ENCODE data around the gene FAM120AOS. TPM values are rescaled to one million over a fixed set of nuclear protein-coding genes. Genes with fewer than 3 reads are reported as not detected.

Gene FAM120AOS
- total and polyA plus RNA-seq, 2 experiments from 2014 or later: 71.9 to 74.6 TPM

GRCh38 chr9:93492327-93492726 is 38.9 kb upstream of the FAM120AOS start:
- DNase-seq (ENCODE audit: low read depth in 1 of 2, low spot score in 1 of 2): no peak
- Histone ChIP-seq H3K27me3 (no peaks in the 10 kb centered on the region), H3K36me3 (peaks cover 2% of the 10 kb centered on the region), H3K9me3 (ENCODE audit: low read depth) (no peaks in the 10 kb centered on the region), H3K4me3 (no peak overlapping the region), H3K27ac (peak overlapping the region; percentile 32), H3K4me1 (ENCODE audit: low read depth) (peaks cover 14% of the 10 kb centered on the region)
- TF ChIP-seq CTCF (IDR thresholded peaks at IDR 0.05; ENCODE audit: low read depth, low read length): no peak

- TF ChIP-seq CTCF (IDR thresholded peaks at IDR 0.05; ENCODE audit: low read depth, low read length): no peak
- Histone ChIP-seq H3K27ac (no peak overlapping the region), H3K4me3 (no peak overlapping the region), H3K36me3 (no peaks in the 10 kb centered on the region), H3K9me3 (ENCODE audit: low read depth) (no peaks in the 10 kb centered on the region), H3K4me1 (ENCODE audit: low read depth) (peaks cover 14% of the 10 kb centered on the region), H3K27me3 (no peaks in the 10 kb centered on the region)
- DNase-seq (ENCODE audit: low read depth in 1 of 2, low spot score in 1 of 2): no peak
Measured at GRCh38 chr9:93491593-93492232, 38.3 kb upstream of the FAM120AOS start.

- Histone ChIP-seq H3K36me3 (no peaks in the 10 kb centered on the region), H3K27ac (no peak overlapping the region), H3K27me3 (no peaks in the 10 kb centered on the region), H3K4me1 (ENCODE audit: low read depth) (peaks cover 14% of the 10 kb centered on the region), H3K4me3 (no peak overlapping the region), H3K9me3 (ENCODE audit: low read depth) (no peaks in the 10 kb centered on the region)
- DNase-seq (ENCODE audit: low read depth in 1 of 2, low spot score in 1 of 2): no peak
- TF ChIP-seq CTCF (IDR thresholded peaks at IDR 0.05; ENCODE audit: low read depth, low read length): no peak
Measured at GRCh38 chr9:93488244-93488643, 34.9 kb upstream of the FAM120AOS start.

GRCh38 chr9:93486268-93486667 is 32.9 kb upstream of the FAM120AOS start:
- Histone ChIP-seq H3K4me3 (no peak overlapping the region), H3K36me3 (no peaks in the 10 kb centered on the region), H3K27me3 (no peaks in the 10 kb centered on the region), H3K27ac (no peak overlapping the region), H3K4me1 (ENCODE audit: low read depth) (peaks cover 2% of the 10 kb centered on the region), H3K9me3 (ENCODE audit: low read depth) (no peaks in the 10 kb centered on the region)
- no peak for DNase-seq (ENCODE audit: low read depth in 1 of 2, low spot score in 1 of 2)
- TF ChIP-seq CTCF (IDR thresholded peaks at IDR 0.05; ENCODE audit: low read depth, low read length): no peak

GRCh38 chr9:93483497-93483896 is 30.1 kb upstream of the FAM120AOS start:
- Histone ChIP-seq H3K4me3 (no peak overlapping the region), H3K27ac (no peak overlapping the region), H3K4me1 (ENCODE audit: low read depth) (peaks cover 10% of the 10 kb centered on the region), H3K27me3 (no peaks in the 10 kb centered on the region), H3K36me3 (no peaks in the 10 kb centered on the region), H3K9me3 (ENCODE audit: low read depth) (no peaks in the 10 kb centered on the region)
- DNase-seq (ENCODE audit: low read depth in 1 of 2, low spot score in 1 of 2): no peak
- TF ChIP-seq CTCF (IDR thresholded peaks at IDR 0.05; ENCODE audit: low read depth, low read length): no peak

Measured in cardiac muscle cell (in vitro differentiated cells and primary cell).